ENCODE measurements around the gene PTPN18. TPM values are rescaled to one million over a fixed set of nuclear protein-coding genes. Genes with fewer than 3 reads are reported as not detected.

The PTPN18 gene
- total RNA-seq, 1 donor from 2014 or later: 30.2 TPM

GRCh38 chr2:130314377-130314776 lies 41.5 kb upstream of the PTPN18 start:
- no peaks in the 10 kb centered on the region for H3K27me3 Mint-ChIP-seq (ENCODE audit: unreplicated experiment)
- H3K36me3 Mint-ChIP-seq (ENCODE audit: unreplicated experiment): no peaks in the 10 kb centered on the region
- DNase-seq (ENCODE audit: extremely low spot score, unreplicated experiment): no peak
- TF ChIP-seq, protein P1, sequence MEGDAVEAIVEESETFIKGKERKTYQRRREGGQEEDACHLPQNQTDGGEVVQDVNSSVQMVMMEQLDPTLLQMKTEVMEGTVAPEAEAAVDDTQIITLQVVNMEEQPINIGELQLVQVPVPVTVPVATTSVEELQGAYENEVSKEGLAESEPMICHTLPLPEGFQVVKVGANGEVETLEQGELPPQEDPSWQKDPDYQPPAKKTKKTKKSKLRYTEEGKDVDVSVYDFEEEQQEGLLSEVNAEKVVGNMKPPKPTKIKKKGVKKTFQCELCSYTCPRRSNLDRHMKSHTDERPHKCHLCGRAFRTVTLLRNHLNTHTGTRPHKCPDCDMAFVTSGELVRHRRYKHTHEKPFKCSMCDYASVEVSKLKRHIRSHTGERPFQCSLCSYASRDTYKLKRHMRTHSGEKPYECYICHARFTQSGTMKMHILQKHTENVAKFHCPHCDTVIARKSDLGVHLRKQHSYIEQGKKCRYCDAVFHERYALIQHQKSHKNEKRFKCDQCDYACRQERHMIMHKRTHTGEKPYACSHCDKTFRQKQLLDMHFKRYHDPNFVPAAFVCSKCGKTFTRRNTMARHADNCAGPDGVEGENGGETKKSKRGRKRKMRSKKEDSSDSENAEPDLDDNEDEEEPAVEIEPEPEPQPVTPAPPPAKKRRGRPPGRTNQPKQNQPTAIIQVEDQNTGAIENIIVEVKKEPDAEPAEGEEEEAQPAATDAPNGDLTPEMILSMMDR (IDR thresholded peaks at IDR 0.05): no peak
- H3K4me1 Mint-ChIP-seq (ENCODE audit: unreplicated experiment): no peaks in the 10 kb centered on the region
- H3K27ac Mint-ChIP-seq (ENCODE audit: unreplicated experiment): no peak overlapping the region
- H3K4me3 Mint-ChIP-seq (ENCODE audit: unreplicated experiment): no peak overlapping the region
- no peaks in the 10 kb centered on the region for H3K9me3 Mint-ChIP-seq (ENCODE audit: unreplicated experiment)

GRCh38 chr2:130316596-130316995 lies 39.3 kb upstream of the PTPN18 start:
- Mint-ChIP-seq H3K36me3 (ENCODE audit: unreplicated experiment) (no peaks in the 10 kb centered on the region), H3K9me3 (ENCODE audit: unreplicated experiment) (no peaks in the 10 kb centered on the region), H3K4me1 (ENCODE audit: unreplicated experiment) (no peaks in the 10 kb centered on the region), H3K4me3 (ENCODE audit: unreplicated experiment) (no peak overlapping the region), H3K27ac (ENCODE audit: unreplicated experiment) (no peak overlapping the region), H3K27me3 (ENCODE audit: unreplicated experiment) (peaks cover 14% of the 10 kb centered on the region)
- no peak for DNase-seq (ENCODE audit: extremely low spot score, unreplicated experiment)
- TF ChIP-seq, protein P1 (IDR thresholded peaks at IDR 0.05): no peak

GRCh38 chr2:130318906-130319305 lies 37.0 kb upstream of the PTPN18 start:
- TF ChIP-seq, protein P1 (IDR thresholded peaks at IDR 0.05): no peak
- no peaks in the 10 kb centered on the region for H3K36me3 Mint-ChIP-seq (ENCODE audit: unreplicated experiment)
- H3K27ac Mint-ChIP-seq (ENCODE audit: unreplicated experiment): no peak overlapping the region
- no peaks in the 10 kb centered on the region for H3K4me1 Mint-ChIP-seq (ENCODE audit: unreplicated experiment)
- peaks cover 25% of the 10 kb centered on the region for H3K27me3 Mint-ChIP-seq (ENCODE audit: unreplicated experiment)
- H3K9me3 Mint-ChIP-seq (ENCODE audit: unreplicated experiment): no peaks in the 10 kb centered on the region
- H3K4me3 Mint-ChIP-seq (ENCODE audit: unreplicated experiment): no peak overlapping the region
- DNase-seq (ENCODE audit: extremely low spot score, unreplicated experiment): peak; percentile 82

- Mint-ChIP-seq H3K4me1 (ENCODE audit: unreplicated experiment) (no peaks in the 10 kb centered on the region), H3K9me3 (ENCODE audit: unreplicated experiment) (no peaks in the 10 kb centered on the region), H3K36me3 (ENCODE audit: unreplicated experiment) (no peaks in the 10 kb centered on the region), H3K27ac (ENCODE audit: unreplicated experiment) (no peak overlapping the region), H3K4me3 (ENCODE audit: unreplicated experiment) (no peak overlapping the region), H3K27me3 (ENCODE audit: unreplicated experiment) (peaks cover 31% of the 10 kb centered on the region)
- no peak for DNase-seq (ENCODE audit: extremely low spot score, unreplicated experiment)
- TF ChIP-seq, protein P1 (IDR thresholded peaks at IDR 0.05): no peak
Measured at GRCh38 chr2:130319536-130319935, 36.3 kb upstream of the PTPN18 start.

- Mint-ChIP-seq H3K4me3 (ENCODE audit: unreplicated experiment) (no peak overlapping the region), H3K27me3 (ENCODE audit: unreplicated experiment) (peaks cover 45% of the 10 kb centered on the region), H3K4me1 (ENCODE audit: unreplicated experiment) (peaks cover 9% of the 10 kb centered on the region), H3K27ac (ENCODE audit: unreplicated experiment) (no peak overlapping the region), H3K9me3 (ENCODE audit: unreplicated experiment) (no peaks in the 10 kb centered on the region), H3K36me3 (ENCODE audit: unreplicated experiment) (no peaks in the 10 kb centered on the region)
- peak; percentile 84 for DNase-seq (ENCODE audit: extremely low spot score, unreplicated experiment)
- TF ChIP-seq, protein P1 (IDR thresholded peaks at IDR 0.05): no peak
Measured at GRCh38 chr2:130327703-130328527, 27.9 kb upstream of the PTPN18 start.
